ENCODE measurements around the gene SOX1.

Gene SOX1

GRCh38 chr13:112059457-112060281, 7.3 kb upstream of the SOX1 start:
- DNase-seq: no peak

GRCh38 chr13:112060282-112060830, 6.6 kb upstream of the SOX1 start:
- DNase-seq: no peak

GRCh38 chr13:112060899-112061366, 6.0 kb upstream of the SOX1 start:
- no peak for DNase-seq

GRCh38 chr13:112061367-112062061, 5.4 kb upstream of the SOX1 start:
- DNase-seq: no peak

GRCh38 chr13:112062072-112062567, 4.8 kb upstream of the SOX1 start:
- DNase-seq: no peak

GRCh38 chr13:112062571-112063570, 4.1 kb upstream of the SOX1 start:
- no peak for DNase-seq

- DNase-seq: no peak
These were observed 3.1 kb upstream of the SOX1 start for GRCh38 chr13:112063807-112064206.

- no peak for DNase-seq
These were observed 2.7 kb upstream of the SOX1 start for GRCh38 chr13:112064222-112064621.

- DNase-seq: no peak
These were observed 1.5 kb upstream of the SOX1 start for GRCh38 chr13:112065521-112065866.

GRCh38 chr13:112065867-112066623, 904 bp upstream of the SOX1 start:
- DNase-seq: no peak

GRCh38 chr13:112066624-112067004, 335 bp upstream of the SOX1 start:
- DNase-seq: peak; percentile 63

GRCh38 chr13:112067871-112068539, 1.1 kb downstream of the SOX1 start:
- no peak for DNase-seq

- DNase-seq: no peak
These were observed 1.7 kb downstream of the SOX1 start for GRCh38 chr13:112068540-112069060.

GRCh38 chr13:112069061-112069844, 2.3 kb downstream of the SOX1 start:
- no peak for DNase-seq

GRCh38 chr13:112069845-112070251, 2.9 kb downstream of the SOX1 start:
- no peak for DNase-seq

- DNase-seq: no peak
These were observed 4.3 kb downstream of the SOX1 start for GRCh38 chr13:112071102-112071722.

- DNase-seq: no peak
These were observed 5.0 kb downstream of the SOX1 start for GRCh38 chr13:112071723-112072533.

GRCh38 chr13:112072534-112073244, 5.7 kb downstream of the SOX1 start:
- no peak for DNase-seq

All from NCI-H82 (cell line).